ENCODE results near the gene PRKG2.

The PRKG2 gene

DNA sequence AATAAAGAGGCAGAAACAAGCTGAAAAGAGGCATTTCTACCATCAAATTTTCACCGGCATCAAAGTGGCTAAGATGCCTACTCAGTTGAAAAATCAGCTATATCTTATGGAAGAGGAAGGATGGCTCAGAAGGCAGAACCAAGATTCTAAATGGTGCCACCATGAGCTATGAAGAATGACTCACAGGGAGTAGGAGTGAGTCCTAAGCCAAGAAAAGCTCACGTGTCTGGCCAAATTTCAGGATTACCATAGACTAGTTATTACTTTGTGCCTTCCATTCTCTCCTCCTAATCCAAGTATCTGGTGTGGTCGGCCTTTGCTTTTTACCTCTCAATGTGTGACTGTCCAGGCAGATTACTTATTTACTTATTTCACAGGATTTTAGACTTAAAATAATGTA, 129.7 kb downstream of the PRKG2 start:
- no peak for DNase-seq

DNA sequence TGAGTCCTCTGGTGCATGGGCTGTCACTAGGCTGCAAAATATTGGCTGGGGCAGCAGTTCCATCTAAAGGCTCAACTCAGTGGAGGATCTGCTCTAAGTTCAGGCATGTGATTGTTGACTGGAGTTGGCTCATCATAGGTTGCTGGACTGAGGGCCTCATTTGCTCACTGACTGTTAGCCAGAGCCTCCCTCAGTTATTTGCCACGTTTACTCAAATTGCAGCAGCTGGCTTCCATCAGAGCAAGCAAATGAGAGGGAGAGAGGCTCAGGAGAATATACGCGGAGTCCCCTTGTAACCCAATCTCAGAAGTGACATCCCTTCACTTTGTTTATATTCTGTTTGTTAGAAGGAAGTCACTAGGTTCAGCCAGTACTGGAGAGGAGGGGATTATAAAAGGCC, 130.4 kb downstream of the PRKG2 start:
- DNase-seq: no peak

GRCh38 chr4:81084029-81084428, 131.0 kb downstream of the PRKG2 start:
- no peak for DNase-seq

DNA sequence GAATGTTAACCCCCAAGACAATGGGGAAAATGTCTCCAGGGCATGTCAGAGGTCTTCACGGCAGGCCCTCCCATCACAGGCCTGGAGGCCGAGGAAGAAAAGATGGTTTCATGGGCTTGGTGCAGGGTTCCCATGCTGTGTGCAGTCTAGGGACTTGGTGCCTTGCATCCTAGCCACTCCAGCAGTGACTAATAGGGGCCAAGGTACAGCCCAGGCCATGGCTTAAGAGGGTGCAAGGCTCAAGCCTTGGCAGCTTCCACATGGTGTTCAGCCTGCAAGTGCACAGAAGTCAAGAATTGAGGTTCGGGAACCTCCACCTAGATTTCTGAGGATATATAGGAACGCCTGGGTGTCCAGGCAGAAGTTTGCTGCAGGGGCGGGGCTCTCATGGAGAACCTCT, 133.9 kb downstream of the PRKG2 start:
- no peak for DNase-seq

- no peak for DNase-seq
These were observed 144.0 kb downstream of the PRKG2 start for GRCh38 chr4:81071013-81071412.

DNA sequence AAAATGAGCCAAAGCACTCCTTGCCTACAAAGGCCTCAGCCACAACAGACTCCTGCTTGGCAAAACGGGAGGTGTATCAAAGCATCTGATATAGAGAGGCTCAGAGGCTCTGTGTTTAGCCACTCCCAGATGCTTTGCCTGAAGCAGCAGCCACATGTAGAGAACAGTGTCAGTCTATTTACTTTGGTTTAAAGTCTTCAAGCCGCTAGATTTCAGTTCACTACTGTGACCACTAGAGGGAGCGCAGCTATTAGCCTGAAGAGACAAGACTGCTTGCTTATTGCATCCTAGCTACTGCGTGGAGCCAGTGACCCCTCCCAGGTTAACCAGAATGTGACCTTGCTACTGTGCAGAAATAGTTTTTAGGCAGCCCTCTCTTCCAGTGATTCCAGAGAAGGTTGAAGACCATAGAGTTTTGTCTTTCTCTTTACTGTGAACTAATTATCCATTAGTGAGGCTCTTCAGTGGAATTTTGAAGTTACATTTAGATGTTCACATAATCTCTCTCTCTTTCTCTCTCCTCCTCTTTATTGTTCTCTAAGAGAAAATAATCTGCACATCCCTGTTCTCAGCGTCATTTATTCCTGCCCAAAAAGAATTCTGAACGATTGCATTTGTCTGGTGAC, 145.2 kb downstream of the PRKG2 start:
- peak; percentile 58 for DNase-seq

GRCh38 chr4:81065446-81065845, 149.6 kb downstream of the PRKG2 start:
- DNase-seq: no peak

DNA sequence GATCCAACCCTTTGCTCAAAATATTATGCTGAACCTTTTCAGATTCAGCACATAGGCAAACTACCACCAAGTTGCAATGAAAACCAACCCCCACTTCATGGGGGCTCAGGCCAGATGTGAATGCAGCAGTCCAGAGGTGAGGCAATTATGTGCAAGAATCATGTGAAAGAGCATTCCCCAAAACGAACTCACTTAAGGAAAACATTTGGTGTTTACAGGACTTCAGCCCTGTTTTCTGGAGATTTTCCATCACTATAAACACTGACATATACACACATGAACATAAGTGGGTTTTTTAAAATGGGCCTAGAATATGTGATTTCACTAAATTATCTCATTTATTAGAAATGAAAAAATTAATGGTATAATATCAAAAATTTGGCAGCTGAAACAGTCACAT, 153.0 kb downstream of the PRKG2 start:
- no peak for DNase-seq

DNA sequence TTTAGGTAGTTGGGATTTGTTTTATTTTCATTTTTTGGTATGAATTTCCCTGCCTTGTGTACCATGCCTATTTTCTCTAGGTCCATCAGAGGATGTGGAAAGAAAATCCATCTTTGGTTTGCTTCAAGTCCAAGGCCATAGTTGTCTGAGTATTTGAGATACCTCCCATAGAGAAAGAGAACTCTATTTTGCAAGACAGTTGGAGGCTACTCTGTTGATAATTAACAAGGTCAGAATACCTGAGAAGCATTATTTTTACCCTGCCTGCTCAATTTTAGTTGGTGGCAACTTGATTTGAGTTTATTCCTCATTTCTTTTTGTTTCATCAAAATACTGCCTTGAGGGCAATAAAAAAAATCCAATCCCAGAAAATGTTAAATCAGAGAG, 153.7 kb downstream of the PRKG2 start:
- no peak for DNase-seq

DNA sequence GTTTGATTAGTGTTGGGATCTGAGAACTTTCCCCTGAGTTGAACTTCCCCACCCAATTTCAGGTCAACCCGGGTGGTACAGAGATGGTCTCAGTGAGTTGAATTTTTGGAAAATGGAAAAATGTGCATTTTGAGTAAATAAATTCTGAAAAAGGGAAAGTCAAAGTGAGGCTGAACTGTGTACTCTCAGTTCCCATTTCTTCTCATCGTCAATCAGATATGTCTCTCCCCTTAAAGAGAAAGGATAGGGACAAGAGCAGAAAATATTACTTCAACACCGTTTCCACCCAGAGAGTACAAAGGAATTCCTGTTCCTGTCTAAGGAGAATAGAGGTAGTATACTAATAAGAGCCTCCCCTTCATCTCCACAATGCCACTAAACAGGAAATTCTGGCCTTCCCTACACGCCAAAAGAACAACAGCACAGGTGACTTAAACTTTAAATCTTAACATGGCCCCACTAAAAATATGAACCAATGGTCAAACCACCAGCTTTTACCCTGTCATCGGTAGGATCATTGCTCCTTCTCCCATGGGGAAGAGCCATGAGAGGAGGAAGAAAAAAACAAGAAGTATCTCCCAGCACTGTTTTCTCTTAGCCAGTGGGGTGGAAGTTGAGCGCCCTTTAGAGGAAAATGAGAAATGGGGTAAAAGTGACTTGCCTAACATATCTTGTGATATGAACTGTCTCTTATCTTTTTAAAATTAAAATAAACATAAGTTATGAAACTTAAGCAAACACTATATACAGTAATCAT, 154.3 kb downstream of the PRKG2 start:
- no peak for DNase-seq

DNA sequence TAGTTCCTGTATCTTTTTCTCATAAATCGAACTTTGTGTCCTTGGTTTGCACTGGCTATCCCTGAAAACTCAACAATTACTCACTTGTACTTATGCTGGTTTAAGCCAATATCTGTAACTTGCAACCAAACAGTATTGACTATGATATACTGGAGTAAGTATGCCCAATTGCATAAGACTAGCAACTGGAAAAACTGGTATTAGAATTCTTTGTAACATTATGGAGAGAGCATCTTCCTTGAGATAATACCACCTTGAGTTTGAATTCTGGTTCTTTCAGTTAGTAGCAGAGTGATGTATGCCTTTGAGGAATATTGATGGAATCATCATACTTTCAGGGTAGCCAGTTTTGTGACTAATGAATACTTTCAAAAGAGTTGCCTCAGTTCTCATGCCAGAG, 156.4 kb downstream of the PRKG2 start:
- DNase-seq: no peak

DNA sequence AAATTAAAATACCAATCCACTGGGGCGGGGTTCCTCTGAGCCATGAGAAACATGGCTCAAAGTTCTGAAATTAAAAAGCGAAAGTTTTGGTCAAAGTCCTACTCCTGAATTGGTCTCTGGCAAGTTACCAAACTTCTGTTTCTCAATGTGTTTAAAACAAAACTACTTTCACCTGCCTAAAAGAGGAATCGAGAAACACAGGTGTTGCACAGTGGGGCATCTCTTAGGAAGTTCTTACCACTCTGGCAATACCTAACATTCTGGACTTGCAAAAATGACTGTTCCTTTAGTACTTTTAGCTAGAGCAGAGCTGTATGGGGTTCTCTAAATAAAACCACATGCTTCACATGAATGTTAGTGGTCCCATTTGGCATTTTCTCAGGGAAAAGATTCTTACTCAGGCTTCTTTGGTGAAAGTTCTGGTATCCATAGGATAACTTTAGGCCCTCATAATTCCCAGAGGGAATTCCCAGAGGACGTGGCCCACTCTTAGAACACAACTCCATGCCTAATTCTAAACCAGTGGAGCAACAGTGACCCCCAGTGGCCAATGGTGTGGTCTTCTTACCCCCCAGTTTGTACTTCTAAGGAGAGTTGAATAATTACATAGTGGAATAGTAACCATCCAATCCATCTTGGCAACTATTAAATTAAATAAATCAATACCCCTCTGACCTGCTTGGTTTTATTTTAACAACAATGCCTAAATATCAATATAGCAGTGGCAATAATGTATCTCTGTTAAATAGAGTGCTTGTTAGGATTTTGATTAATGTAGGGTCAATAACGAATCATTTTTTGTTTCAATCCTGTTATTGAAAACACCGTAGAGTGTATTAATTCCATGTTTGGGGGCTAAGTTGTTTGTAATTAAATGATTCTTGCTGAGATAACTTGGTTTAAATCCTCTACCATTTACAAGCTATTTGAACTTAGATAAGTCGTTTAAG, 162.6 kb downstream of the PRKG2 start:
- DNase-seq: peak; percentile 65

DNA sequence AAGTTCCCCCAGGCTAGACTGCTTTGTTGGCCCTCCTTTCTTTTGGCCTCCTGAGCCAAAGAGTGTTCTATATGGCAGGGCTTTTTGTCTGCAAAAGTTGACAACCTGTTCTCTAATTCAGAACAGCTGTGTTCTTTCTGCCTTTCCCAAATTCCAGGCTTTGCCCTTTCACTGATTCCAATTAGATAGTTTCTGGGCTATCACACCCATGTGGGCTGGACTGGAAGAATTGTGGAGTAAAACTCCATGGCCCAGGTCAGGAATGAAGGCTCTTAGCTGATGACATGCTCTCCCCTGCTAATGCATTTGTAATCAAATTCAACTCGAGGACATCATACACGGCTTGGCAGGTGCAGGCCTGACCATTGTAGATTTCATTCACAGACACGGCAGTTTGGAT, 165.1 kb downstream of the PRKG2 start:
- no peak for DNase-seq

GRCh38 chr4:81049330-81049729, 165.7 kb downstream of the PRKG2 start:
- no peak for DNase-seq

- no peak for DNase-seq
These were observed 172.2 kb downstream of the PRKG2 start for GRCh38 chr4:81042578-81043365.

DNA sequence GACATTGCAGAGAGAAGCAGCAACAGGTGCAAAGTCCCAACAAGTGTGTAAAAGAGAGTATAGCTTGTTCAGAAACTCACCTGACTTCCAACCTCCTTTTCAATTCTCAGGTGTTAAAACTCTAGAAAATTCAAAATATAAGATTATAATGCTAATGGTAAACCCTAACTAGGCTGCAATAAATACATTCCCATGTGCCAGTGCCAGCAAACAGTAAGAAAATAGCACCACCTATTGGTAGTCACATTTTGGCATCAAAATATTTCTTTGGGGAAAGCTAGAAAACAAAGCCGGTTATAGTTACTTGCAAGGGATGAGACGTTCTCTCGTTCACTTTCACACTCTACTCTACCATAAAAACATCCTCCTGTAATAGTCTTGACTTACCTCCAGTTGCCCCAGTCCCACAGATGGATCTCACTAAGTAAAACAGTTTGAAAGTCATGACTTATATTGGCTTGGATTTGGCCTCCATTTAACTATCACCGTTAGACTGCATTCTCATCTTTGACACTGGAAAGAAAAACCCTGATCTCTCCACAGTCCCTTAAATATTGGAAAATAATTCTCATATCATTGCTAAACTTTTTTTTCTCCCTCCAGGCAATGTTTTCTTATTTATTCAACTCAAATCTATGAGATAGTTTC, 174.9 kb downstream of the PRKG2 start:
- DNase-seq: no peak

- no peak for DNase-seq
These were observed 175.6 kb downstream of the PRKG2 start for GRCh38 chr4:81039351-81039972.

GRCh38 chr4:81038636-81039350, 176.2 kb downstream of the PRKG2 start:
- no peak for DNase-seq

All from amniotic stem cell (primary cell).